WTC11 (cell line): ENCODE results near the gene CDKN2AIPNL. TPM values are rescaled to one million over a fixed set of nuclear protein-coding genes. Genes with fewer than 3 reads are reported as not detected.

Source experiments
- ATF1 ChIP-seq: sonication (generic); formaldehyde crosslinking; IDR thresholded peaks from 2 replicates; pipeline ENCODE4 v1.8.1; 2023; ENCODE audit warnings: mild to moderate bottlenecking, moderate library complexity, missing genetic modification reagents
- FOXJ3 ChIP-seq: sonication (generic); formaldehyde crosslinking; IDR thresholded peaks from 2 replicates; pipeline ENCODE4 v1.9.0; 2021; ENCODE audit warnings: missing genetic modification reagents, mild to moderate bottlenecking, borderline replicate concordance
- IRF2 ChIP-seq: sonication (generic); formaldehyde crosslinking; IDR thresholded peaks from 2 replicates; pipeline ENCODE4 v1.8.0; 2022; ENCODE audit warnings: low read depth, missing genetic modification reagents, borderline replicate concordance
- JAZF1 ChIP-seq: fragments of 250-450 bp; sonication (Bioruptor Pico); IDR thresholded peaks from 2 replicates; pipeline ENCODE4 v1.9.0; 2021; ENCODE audit warnings: moderate library complexity, mild to moderate bottlenecking, inconsistent platforms
- NR3C1 ChIP-seq: sonication (generic); formaldehyde crosslinking; conservative IDR thresholded peaks from 2 replicates; pipeline ENCODE4 v1.8.1; 2023; ENCODE audit warnings: low read depth, mild to moderate bottlenecking, missing genetic modification reagents
- PRRX2 ChIP-seq: fragments of 250-450 bp; sonication (Bioruptor Pico); IDR thresholded peaks from 2 replicates; pipeline ENCODE4 v1.8.0; 2021; ENCODE audit warnings: mild to moderate bottlenecking
- SOX15 ChIP-seq: fragments of 250-450 bp; sonication (Bioruptor Pico); IDR thresholded peaks from 2 replicates; pipeline ENCODE4 v1.9.0; 2021; ENCODE audit warnings: mild to moderate bottlenecking
- ZNF317 ChIP-seq: sonication (generic); formaldehyde crosslinking; IDR thresholded peaks from 2 replicates; pipeline ENCODE4 v1.8.1; 2023; ENCODE audit warnings: low read depth, mild to moderate bottlenecking, moderate library complexity, missing genetic modification reagents, borderline replicate concordance
- ZNF396 ChIP-seq: fragments of 250-450 bp; sonication (Bioruptor Pico); IDR thresholded peaks from 2 replicates; pipeline ENCODE4 v1.8.0; 2021; ENCODE audit warnings: mild to moderate bottlenecking, moderate library complexity, borderline replicate concordance
- total RNA-seq: library from RNA; stranded (reverse); gene quantifications from 3 replicates; pipeline ENCODE4 v1.2.3, GENCODE V29; 2021
- TF ChIP-seq, protein P1 (sequence below): sonication (generic); formaldehyde crosslinking; IDR thresholded peaks from 2 replicates; pipeline ENCODE4 v1.8.0; 2023; ENCODE audit warnings: missing genetic modification reagents, mild to moderate bottlenecking, borderline replicate concordance
- TF ChIP-seq, protein P2 (sequence below): sonication (generic); formaldehyde crosslinking; IDR thresholded peaks from 2 replicates; pipeline ENCODE4 v1.8.0; 2023; ENCODE audit warnings: missing genetic modification reagents
- TF ChIP-seq, protein P3 (sequence below): sonication (generic); formaldehyde crosslinking; IDR thresholded peaks from 2 replicates; pipeline ENCODE4 v1.8.1; 2023; ENCODE audit warnings: mild to moderate bottlenecking, missing genetic modification reagents, moderate library complexity
- TF ChIP-seq, protein P4 (sequence below): fragments of 250-450 bp; sonication (Bioruptor Pico); conservative IDR thresholded peaks from 2 replicates; pipeline ENCODE4 v1.9.0; 2021; ENCODE audit warnings: mild to moderate bottlenecking
- TF ChIP-seq, protein P5 (sequence below): sonication (generic); formaldehyde crosslinking; IDR thresholded peaks from 2 replicates; pipeline ENCODE4 v1.8.0; 2022; ENCODE audit warnings: mild to moderate bottlenecking, missing genetic modification reagents
- TF ChIP-seq, protein P6 (sequence below): fragments of 250-450 bp; sonication (Bioruptor Pico); IDR thresholded peaks from 2 replicates; pipeline ENCODE4 v1.9.0; 2021; ENCODE audit warnings: mild to moderate bottlenecking
- TF ChIP-seq, protein P7 (sequence below): sonication (generic); formaldehyde crosslinking; IDR thresholded peaks from 2 replicates; pipeline ENCODE4 v1.8.1; 2022; ENCODE audit warnings: mild to moderate bottlenecking, moderate library complexity, missing genetic modification reagents
- TF ChIP-seq, protein P8 (sequence below): fragments of 250-450 bp; sonication (Bioruptor Pico); IDR thresholded peaks from 2 replicates; pipeline ENCODE4 v1.9.0; 2021; ENCODE audit warnings: moderate library complexity, mild to moderate bottlenecking, inconsistent platforms, borderline replicate concordance
- TF ChIP-seq, protein P9 (sequence below): sonication (generic); formaldehyde crosslinking; IDR thresholded peaks from 2 replicates; pipeline ENCODE4 v1.8.1; 2023; ENCODE audit warnings: mild to moderate bottlenecking, missing genetic modification reagents
- TF ChIP-seq, protein P10 (sequence below): sonication (generic); formaldehyde crosslinking; IDR thresholded peaks from 2 replicates; pipeline ENCODE4 v1.8.1; 2023; ENCODE audit warnings: mild to moderate bottlenecking, missing genetic modification reagents

The CDKN2AIPNL gene
- total RNA-seq, 1 experiment from 2014 or later, result 54.3 TPM

DNA sequence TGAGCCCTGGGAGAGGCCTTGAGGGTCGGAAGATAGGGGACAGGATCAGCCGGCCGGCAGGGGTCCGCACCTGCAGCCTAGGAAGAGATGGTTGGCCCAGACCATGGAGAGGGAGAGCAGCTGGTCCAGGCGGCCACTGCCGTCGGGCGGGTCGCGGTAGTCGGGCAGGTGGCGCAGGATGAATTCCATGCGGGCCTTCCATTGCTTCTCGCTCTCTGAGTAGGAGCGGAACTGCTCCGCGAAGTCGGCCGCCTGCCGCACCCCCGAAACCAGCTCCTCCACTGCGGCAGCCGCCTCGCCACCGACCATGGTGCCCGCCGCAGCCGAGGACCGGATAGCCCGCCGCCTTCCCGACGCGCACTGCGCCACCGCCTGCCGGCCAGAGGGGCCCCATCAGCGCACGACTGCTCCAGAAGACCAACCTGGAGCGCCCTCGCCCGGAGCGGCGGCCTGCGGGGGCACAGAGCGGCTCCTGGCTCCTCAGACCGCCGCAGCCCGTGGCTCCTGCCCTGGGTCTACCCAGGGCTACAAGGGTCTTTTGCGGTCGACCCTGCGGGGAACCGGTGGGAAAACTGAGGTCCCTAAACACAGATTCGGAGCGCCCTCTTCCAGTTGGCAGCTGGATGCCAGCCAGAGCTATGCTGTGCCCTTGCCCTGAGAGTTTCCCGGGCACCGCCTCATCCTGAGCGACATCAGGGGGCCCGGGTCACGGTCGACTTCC lies at the start of gene CDKN2AIPNL (continued):
- TF ChIP-seq ATF1 (CRISPR knock-in tag) (peak; percentile 55; the same call in 1 of the 2 replicates), ZNF396 (CRISPR knock-in tag) (no peak), FOXJ3 (CRISPR knock-in tag) (no peak), JAZF1 (no peak), ZNF317 (no peak), IRF2 (no peak), NR3C1 (no peak), PRRX2 (CRISPR knock-in tag) (no peak), SOX15 (CRISPR knock-in tag) (no peak)
- TF ChIP-seq, protein P1, sequence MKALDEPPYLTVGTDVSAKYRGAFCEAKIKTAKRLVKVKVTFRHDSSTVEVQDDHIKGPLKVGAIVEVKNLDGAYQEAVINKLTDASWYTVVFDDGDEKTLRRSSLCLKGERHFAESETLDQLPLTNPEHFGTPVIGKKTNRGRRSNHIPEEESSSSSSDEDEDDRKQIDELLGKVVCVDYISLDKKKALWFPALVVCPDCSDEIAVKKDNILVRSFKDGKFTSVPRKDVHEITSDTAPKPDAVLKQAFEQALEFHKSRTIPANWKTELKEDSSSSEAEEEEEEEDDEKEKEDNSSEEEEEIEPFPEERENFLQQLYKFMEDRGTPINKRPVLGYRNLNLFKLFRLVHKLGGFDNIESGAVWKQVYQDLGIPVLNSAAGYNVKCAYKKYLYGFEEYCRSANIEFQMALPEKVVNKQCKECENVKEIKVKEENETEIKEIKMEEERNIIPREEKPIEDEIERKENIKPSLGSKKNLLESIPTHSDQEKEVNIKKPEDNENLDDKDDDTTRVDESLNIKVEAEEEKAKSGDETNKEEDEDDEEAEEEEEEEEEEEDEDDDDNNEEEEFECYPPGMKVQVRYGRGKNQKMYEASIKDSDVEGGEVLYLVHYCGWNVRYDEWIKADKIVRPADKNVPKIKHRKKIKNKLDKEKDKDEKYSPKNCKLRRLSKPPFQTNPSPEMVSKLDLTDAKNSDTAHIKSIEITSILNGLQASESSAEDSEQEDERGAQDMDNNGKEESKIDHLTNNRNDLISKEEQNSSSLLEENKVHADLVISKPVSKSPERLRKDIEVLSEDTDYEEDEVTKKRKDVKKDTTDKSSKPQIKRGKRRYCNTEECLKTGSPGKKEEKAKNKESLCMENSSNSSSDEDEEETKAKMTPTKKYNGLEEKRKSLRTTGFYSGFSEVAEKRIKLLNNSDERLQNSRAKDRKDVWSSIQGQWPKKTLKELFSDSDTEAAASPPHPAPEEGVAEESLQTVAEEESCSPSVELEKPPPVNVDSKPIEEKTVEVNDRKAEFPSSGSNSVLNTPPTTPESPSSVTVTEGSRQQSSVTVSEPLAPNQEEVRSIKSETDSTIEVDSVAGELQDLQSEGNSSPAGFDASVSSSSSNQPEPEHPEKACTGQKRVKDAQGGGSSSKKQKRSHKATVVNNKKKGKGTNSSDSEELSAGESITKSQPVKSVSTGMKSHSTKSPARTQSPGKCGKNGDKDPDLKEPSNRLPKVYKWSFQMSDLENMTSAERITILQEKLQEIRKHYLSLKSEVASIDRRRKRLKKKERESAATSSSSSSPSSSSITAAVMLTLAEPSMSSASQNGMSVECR (CRISPR knock-in tag), result peak; percentile 88; the same call in 1 of the 2 replicates
- TF ChIP-seq, protein P2, sequence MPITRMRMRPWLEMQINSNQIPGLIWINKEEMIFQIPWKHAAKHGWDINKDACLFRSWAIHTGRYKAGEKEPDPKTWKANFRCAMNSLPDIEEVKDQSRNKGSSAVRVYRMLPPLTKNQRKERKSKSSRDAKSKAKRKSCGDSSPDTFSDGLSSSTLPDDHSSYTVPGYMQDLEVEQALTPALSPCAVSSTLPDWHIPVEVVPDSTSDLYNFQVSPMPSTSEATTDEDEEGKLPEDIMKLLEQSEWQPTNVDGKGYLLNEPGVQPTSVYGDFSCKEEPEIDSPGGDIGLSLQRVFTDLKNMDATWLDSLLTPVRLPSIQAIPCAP (CRISPR knock-in tag), result 0 out of 2 replicates have a peak, but pooled peaks have one; percentile 75
- TF ChIP-seq, protein P3, sequence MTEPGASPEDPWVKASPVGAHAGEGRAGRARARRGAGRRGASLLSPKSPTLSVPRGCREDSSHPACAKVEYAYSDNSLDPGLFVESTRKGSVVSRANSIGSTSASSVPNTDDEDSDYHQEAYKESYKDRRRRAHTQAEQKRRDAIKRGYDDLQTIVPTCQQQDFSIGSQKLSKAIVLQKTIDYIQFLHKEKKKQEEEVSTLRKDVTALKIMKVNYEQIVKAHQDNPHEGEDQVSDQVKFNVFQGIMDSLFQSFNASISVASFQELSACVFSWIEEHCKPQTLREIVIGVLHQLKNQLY (CRISPR knock-in tag), result 0 out of 2 replicates have a peak, but pooled peaks have one; percentile 23
- TF ChIP-seq, protein P4, sequence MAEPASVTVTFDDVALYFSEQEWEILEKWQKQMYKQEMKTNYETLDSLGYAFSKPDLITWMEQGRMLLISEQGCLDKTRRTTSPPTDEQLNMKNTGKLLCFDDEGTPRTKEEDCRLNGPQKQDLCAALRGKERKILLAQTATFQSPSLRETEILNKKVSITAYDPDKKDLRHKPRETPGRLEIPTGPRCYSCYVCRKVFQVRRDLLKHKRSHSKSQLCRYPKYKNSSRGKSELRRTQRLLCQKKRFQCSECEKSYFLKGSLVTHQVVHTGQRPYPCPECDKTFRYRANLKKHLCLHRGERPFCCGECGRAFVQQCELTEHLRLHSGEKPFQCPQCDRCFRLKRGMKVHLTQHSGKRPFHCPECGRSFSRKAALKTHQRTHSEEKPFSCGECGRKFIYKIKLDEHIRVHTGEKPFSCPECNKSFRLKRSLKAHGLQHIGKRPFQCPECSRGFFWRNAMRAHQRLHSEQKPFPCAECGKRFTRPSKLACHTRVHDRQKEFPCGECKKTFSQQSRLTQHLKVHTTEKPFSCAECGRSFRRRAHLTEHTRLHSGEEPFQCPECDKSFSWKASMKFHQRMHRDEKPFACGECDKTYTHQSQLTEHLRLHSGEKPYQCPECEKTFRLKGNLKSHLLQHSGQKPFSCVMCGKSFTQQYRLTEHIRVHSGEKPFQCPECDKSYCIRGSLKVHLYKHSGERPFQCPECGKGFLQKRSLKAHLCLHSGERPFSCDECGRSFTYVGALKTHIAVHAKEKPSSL (CRISPR knock-in tag), result 0 out of 2 replicates have a peak, but pooled peaks have one; percentile 40
- TF ChIP-seq, protein P5, sequence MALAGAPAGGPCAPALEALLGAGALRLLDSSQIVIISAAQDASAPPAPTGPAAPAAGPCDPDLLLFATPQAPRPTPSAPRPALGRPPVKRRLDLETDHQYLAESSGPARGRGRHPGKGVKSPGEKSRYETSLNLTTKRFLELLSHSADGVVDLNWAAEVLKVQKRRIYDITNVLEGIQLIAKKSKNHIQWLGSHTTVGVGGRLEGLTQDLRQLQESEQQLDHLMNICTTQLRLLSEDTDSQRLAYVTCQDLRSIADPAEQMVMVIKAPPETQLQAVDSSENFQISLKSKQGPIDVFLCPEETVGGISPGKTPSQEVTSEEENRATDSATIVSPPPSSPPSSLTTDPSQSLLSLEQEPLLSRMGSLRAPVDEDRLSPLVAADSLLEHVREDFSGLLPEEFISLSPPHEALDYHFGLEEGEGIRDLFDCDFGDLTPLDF (CRISPR knock-in tag), result peak; percentile 80
- TF ChIP-seq, protein P6, sequence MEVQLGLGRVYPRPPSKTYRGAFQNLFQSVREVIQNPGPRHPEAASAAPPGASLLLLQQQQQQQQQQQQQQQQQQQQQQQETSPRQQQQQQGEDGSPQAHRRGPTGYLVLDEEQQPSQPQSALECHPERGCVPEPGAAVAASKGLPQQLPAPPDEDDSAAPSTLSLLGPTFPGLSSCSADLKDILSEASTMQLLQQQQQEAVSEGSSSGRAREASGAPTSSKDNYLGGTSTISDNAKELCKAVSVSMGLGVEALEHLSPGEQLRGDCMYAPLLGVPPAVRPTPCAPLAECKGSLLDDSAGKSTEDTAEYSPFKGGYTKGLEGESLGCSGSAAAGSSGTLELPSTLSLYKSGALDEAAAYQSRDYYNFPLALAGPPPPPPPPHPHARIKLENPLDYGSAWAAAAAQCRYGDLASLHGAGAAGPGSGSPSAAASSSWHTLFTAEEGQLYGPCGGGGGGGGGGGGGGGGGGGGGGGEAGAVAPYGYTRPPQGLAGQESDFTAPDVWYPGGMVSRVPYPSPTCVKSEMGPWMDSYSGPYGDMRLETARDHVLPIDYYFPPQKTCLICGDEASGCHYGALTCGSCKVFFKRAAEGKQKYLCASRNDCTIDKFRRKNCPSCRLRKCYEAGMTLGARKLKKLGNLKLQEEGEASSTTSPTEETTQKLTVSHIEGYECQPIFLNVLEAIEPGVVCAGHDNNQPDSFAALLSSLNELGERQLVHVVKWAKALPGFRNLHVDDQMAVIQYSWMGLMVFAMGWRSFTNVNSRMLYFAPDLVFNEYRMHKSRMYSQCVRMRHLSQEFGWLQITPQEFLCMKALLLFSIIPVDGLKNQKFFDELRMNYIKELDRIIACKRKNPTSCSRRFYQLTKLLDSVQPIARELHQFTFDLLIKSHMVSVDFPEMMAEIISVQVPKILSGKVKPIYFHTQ (CRISPR knock-in tag), result no peak
- TF ChIP-seq, protein P7, sequence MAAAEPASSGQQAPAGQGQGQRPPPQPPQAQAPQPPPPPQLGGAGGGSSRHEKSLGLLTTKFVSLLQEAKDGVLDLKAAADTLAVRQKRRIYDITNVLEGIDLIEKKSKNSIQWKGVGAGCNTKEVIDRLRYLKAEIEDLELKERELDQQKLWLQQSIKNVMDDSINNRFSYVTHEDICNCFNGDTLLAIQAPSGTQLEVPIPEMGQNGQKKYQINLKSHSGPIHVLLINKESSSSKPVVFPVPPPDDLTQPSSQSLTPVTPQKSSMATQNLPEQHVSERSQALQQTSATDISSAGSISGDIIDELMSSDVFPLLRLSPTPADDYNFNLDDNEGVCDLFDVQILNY (CRISPR knock-in tag), result peak; percentile 73; the same call in 1 of the 2 replicates
- TF ChIP-seq, protein P8, sequence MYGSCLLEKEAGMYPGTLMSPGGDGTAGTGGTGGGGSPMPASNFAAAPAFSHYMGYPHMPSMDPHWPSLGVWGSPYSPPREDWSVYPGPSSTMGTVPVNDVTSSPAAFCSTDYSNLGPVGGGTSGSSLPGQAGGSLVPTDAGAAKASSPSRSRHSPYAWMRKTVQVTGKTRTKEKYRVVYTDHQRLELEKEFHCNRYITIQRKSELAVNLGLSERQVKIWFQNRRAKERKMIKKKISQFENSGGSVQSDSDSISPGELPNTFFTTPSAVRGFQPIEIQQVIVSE (CRISPR knock-in tag), result no peak
- TF ChIP-seq, protein P9, sequence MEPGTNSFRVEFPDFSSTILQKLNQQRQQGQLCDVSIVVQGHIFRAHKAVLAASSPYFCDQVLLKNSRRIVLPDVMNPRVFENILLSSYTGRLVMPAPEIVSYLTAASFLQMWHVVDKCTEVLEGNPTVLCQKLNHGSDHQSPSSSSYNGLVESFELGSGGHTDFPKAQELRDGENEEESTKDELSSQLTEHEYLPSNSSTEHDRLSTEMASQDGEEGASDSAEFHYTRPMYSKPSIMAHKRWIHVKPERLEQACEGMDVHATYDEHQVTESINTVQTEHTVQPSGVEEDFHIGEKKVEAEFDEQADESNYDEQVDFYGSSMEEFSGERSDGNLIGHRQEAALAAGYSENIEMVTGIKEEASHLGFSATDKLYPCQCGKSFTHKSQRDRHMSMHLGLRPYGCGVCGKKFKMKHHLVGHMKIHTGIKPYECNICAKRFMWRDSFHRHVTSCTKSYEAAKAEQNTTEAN (CRISPR knock-in tag), result peak; percentile 90
- TF ChIP-seq, protein P10, sequence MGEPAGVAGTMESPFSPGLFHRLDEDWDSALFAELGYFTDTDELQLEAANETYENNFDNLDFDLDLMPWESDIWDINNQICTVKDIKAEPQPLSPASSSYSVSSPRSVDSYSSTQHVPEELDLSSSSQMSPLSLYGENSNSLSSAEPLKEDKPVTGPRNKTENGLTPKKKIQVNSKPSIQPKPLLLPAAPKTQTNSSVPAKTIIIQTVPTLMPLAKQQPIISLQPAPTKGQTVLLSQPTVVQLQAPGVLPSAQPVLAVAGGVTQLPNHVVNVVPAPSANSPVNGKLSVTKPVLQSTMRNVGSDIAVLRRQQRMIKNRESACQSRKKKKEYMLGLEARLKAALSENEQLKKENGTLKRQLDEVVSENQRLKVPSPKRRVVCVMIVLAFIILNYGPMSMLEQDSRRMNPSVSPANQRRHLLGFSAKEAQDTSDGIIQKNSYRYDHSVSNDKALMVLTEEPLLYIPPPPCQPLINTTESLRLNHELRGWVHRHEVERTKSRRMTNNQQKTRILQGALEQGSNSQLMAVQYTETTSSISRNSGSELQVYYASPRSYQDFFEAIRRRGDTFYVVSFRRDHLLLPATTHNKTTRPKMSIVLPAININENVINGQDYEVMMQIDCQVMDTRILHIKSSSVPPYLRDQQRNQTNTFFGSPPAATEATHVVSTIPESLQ, result no peak
